ENCODE results near the gene PLXNA2.

The PLXNA2 gene

DNA sequence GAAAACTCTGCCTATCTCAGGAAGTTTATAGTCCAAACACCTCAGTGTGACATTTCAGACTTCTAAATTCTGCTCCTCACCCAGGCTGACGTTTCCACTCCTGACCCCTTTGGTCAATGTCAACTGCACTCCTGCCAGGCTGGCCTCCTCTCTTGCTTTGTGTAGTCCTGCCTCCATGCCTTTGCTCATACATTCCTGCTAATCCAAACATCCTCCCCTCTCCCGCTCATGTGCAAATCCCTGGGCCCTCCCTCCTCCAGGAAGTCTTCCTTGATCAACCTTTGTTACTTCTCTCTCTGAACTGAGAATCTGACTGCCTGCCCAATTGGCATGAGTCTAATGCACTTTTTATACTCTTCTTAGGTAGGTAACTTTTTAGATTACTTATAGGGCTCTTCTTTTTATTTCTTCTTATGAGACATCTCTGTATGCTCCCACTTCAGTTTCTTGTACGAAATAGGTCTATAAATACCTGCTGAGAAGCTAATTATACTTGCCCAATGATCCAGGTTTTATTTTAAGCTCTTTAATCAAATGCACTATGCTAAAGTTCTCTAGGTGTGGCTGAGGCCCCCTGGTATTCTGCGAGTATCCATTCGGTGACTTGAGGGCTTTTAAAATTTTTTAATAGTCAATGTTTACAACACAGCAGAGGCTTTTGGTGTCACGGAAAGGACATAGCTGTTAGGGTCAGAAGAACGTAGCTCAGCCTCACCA, 128.1 kb downstream of the PLXNA2 start (continued):
- TF ChIP-seq, protein P1, sequence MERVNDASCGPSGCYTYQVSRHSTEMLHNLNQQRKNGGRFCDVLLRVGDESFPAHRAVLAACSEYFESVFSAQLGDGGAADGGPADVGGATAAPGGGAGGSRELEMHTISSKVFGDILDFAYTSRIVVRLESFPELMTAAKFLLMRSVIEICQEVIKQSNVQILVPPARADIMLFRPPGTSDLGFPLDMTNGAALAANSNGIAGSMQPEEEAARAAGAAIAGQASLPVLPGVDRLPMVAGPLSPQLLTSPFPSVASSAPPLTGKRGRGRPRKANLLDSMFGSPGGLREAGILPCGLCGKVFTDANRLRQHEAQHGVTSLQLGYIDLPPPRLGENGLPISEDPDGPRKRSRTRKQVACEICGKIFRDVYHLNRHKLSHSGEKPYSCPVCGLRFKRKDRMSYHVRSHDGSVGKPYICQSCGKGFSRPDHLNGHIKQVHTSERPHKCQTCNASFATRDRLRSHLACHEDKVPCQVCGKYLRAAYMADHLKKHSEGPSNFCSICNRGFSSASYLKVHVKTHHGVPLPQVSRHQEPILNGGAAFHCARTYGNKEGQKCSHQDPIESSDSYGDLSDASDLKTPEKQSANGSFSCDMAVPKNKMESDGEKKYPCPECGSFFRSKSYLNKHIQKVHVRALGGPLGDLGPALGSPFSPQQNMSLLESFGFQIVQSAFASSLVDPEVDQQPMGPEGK (CRISPR knock-in tag; IDR thresholded peaks at IDR 0.05; ENCODE audit: borderline replicate concordance) = no peak
- TF ChIP-seq ISL1 (CRISPR knock-in tag; IDR thresholded peaks at IDR 0.05) = no peak

DNA sequence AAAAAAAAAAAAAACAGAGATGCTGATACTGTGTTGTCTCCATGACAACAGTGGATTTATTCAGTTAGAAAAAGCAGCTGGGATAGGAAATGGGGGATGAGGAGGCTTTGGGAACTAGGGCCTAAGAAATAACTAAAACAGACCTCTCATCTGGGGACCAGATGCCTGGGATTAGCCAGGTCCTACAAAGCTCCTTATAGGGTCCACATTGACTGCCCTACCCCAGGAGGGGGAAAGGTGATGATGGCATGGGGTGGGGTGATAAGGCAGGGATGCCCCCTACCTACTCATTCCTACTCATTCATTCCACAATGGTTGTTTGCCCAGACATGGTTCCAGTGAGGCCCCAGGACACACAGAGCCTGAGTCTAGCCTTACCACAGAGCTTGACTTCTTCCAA, 131.2 kb downstream of the PLXNA2 start:
- ATAC-seq = no peak
- TF ChIP-seq ZFP30 (CRISPR knock-in tag; IDR thresholded peaks at IDR 0.05) = no peak
- no peak for TF ChIP-seq ZNF70 (CRISPR knock-in tag; IDR thresholded peaks at IDR 0.05)
- TF ChIP-seq ISL1 (CRISPR knock-in tag; IDR thresholded peaks at IDR 0.05) = no peak
- TF ChIP-seq, protein P2, sequence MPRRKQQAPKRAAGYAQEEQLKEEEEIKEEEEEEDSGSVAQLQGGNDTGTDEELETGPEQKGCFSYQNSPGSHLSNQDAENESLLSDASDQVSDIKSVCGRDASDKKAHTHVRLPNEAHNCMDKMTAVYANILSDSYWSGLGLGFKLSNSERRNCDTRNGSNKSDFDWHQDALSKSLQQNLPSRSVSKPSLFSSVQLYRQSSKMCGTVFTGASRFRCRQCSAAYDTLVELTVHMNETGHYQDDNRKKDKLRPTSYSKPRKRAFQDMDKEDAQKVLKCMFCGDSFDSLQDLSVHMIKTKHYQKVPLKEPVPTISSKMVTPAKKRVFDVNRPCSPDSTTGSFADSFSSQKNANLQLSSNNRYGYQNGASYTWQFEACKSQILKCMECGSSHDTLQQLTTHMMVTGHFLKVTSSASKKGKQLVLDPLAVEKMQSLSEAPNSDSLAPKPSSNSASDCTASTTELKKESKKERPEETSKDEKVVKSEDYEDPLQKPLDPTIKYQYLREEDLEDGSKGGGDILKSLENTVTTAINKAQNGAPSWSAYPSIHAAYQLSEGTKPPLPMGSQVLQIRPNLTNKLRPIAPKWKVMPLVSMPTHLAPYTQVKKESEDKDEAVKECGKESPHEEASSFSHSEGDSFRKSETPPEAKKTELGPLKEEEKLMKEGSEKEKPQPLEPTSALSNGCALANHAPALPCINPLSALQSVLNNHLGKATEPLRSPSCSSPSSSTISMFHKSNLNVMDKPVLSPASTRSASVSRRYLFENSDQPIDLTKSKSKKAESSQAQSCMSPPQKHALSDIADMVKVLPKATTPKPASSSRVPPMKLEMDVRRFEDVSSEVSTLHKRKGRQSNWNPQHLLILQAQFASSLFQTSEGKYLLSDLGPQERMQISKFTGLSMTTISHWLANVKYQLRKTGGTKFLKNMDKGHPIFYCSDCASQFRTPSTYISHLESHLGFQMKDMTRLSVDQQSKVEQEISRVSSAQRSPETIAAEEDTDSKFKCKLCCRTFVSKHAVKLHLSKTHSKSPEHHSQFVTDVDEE (CRISPR knock-in tag; IDR thresholded peaks at IDR 0.05) = no peak
- TF ChIP-seq PPARA (CRISPR knock-in tag; IDR thresholded peaks at IDR 0.05; ENCODE audit: borderline replicate concordance) = no peak
- TF ChIP-seq SNAI2 (CRISPR knock-in tag; IDR thresholded peaks at IDR 0.05) = no peak
- TF ChIP-seq BACH2 (CRISPR knock-in tag; IDR thresholded peaks at IDR 0.05; ENCODE audit: borderline replicate concordance) = no peak
- TF ChIP-seq, protein P3, sequence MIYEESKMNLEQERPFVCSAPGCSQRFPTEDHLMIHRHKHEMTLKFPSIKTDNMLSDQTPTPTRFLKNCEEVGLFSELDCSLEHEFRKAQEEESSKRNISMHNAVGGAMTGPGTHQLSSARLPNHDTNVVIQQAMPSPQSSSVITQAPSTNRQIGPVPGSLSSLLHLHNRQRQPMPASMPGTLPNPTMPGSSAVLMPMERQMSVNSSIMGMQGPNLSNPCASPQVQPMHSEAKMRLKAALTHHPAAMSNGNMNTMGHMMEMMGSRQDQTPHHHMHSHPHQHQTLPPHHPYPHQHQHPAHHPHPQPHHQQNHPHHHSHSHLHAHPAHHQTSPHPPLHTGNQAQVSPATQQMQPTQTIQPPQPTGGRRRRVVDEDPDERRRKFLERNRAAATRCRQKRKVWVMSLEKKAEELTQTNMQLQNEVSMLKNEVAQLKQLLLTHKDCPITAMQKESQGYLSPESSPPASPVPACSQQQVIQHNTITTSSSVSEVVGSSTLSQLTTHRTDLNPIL (CRISPR knock-in tag; IDR thresholded peaks at IDR 0.05; ENCODE audit: low read depth) = no peak
- TF ChIP-seq, protein P1 (CRISPR knock-in tag; IDR thresholded peaks at IDR 0.05; ENCODE audit: borderline replicate concordance) = no peak
- no peak for TF ChIP-seq OSR1 (CRISPR knock-in tag; IDR thresholded peaks at IDR 0.05)
- no peak for TF ChIP-seq RARB (CRISPR knock-in tag; IDR thresholded peaks at IDR 0.05)
- no peak for TF ChIP-seq ZFP3 (CRISPR knock-in tag; IDR thresholded peaks at IDR 0.05)
- no peak for TF ChIP-seq ESRRG (CRISPR knock-in tag; IDR thresholded peaks at IDR 0.05)
- TF ChIP-seq, protein P4, sequence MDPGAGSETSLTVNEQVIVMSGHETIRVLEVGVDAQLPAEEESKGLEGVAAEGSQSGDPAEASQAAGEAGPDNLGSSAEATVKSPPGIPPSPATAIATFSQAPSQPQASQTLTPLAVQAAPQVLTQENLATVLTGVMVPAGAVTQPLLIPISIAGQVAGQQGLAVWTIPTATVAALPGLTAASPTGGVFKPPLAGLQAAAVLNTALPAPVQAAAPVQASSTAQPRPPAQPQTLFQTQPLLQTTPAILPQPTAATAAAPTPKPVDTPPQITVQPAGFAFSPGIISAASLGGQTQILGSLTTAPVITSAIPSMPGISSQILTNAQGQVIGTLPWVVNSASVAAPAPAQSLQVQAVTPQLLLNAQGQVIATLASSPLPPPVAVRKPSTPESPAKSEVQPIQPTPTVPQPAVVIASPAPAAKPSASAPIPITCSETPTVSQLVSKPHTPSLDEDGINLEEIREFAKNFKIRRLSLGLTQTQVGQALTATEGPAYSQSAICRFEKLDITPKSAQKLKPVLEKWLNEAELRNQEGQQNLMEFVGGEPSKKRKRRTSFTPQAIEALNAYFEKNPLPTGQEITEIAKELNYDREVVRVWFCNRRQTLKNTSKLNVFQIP (CRISPR knock-in tag; IDR thresholded peaks at IDR 0.05; ENCODE audit: borderline replicate concordance, low read depth) = no peak
- TF ChIP-seq, protein P5, sequence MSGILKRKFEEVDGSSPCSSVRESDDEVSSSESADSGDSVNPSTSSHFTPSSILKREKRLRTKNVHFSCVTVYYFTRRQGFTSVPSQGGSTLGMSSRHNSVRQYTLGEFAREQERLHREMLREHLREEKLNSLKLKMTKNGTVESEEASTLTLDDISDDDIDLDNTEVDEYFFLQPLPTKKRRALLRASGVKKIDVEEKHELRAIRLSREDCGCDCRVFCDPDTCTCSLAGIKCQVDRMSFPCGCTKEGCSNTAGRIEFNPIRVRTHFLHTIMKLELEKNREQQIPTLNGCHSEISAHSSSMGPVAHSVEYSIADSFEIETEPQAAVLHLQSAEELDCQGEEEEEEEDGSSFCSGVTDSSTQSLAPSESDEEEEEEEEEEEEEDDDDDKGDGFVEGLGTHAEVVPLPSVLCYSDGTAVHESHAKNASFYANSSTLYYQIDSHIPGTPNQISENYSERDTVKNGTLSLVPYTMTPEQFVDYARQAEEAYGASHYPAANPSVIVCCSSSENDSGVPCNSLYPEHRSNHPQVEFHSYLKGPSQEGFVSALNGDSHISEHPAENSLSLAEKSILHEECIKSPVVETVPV (CRISPR knock-in tag; IDR thresholded peaks at IDR 0.05) = no peak
- TF ChIP-seq GLIS3 (CRISPR knock-in tag; IDR thresholded peaks at IDR 0.05) = no peak
- no peak for TF ChIP-seq ZNF565 (CRISPR knock-in tag; conservative IDR thresholded peaks at IDR 0.05; ENCODE audit: low read depth)
- TF ChIP-seq ARNTL (CRISPR knock-in tag; IDR thresholded peaks at IDR 0.05; ENCODE audit: borderline replicate concordance, low read depth) = no peak

DNA sequence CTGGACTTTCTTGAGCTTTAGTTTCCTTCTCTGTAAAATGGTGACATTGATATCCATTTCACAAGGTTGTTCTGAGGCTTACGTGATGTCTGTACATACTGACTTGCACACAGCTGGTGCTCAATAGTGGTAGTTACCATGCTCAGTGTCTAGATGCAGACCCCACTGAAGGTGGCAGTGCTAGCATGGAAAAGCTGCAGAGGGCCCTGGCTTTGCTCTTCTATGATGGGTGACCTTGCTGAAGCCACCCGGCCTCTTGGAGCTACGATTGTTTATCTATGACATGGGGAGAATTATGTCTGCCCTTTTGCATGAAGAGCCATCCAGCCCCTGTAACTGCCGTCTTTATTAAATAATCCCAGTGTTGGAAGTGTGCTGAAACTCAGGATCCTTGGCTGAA, 131.8 kb downstream of the PLXNA2 start:
- TF ChIP-seq ZFP3 (CRISPR knock-in tag; IDR thresholded peaks at IDR 0.05) = no peak
- TF ChIP-seq, protein P1 (CRISPR knock-in tag; IDR thresholded peaks at IDR 0.05; ENCODE audit: borderline replicate concordance) = no peak
- TF ChIP-seq GLIS3 (CRISPR knock-in tag; IDR thresholded peaks at IDR 0.05) = no peak
- TF ChIP-seq BACH2 (CRISPR knock-in tag; IDR thresholded peaks at IDR 0.05; ENCODE audit: borderline replicate concordance) = no peak
- TF ChIP-seq ZNF8 (CRISPR knock-in tag; IDR thresholded peaks at IDR 0.05) = no peak
- no peak for TF ChIP-seq ESRRG (CRISPR knock-in tag; IDR thresholded peaks at IDR 0.05)
- no peak for TF ChIP-seq ARNTL (CRISPR knock-in tag; IDR thresholded peaks at IDR 0.05; ENCODE audit: borderline replicate concordance, low read depth)
- TF ChIP-seq SNAI2 (CRISPR knock-in tag; IDR thresholded peaks at IDR 0.05) = no peak
- TF ChIP-seq ZFP30 (CRISPR knock-in tag; IDR thresholded peaks at IDR 0.05) = no peak
- TF ChIP-seq, protein P3 (CRISPR knock-in tag; IDR thresholded peaks at IDR 0.05; ENCODE audit: low read depth) = no peak
- no peak for TF ChIP-seq RARB (CRISPR knock-in tag; IDR thresholded peaks at IDR 0.05)
- no peak for TF ChIP-seq ISL1 (CRISPR knock-in tag; IDR thresholded peaks at IDR 0.05)
- no peak for TF ChIP-seq OSR1 (CRISPR knock-in tag; IDR thresholded peaks at IDR 0.05)
- no peak for ATAC-seq
